Renal cortex interstitium (tissue), 11 donors: ENCODE measurements around the gene AVPR1B. TPM values are rescaled to one million over a fixed set of nuclear protein-coding genes. Genes with fewer than 3 reads are reported as not detected.

Experiments used
- DNase-seq, 11 donors: peaks; one replicate each; pipeline ENCODE4 v3.0.0-alpha.2; 2013; ENCODE audit warnings: low read depth in 9 of 11, low spot score in 4 of 11; ENCODE audit errors: extremely low read depth in 1 of 11
- polyA plus RNA-seq, 3 donors: library from polyadenylated mRNA; unstranded; fragments of 120-200 nt; gene quantifications; one replicate each; pipeline ENCODE4 v1.2.1, GENCODE V29; 2013; ENCODE audit not compliant: insufficient read length in 3 of 3

Gene AVPR1B
- polyA plus RNA-seq, 3 donors: 0.79 to 0.95 (median 0.85) TPM

GRCh38 chr1:206115791-206116190 is 1.4 kb downstream of the AVPR1B start:
- DNase-seq: no peak

GRCh38 chr1:206114692-206115640 is 2.2 kb downstream of the AVPR1B start:
- no peak for DNase-seq

- DNase-seq: no peak
Observed at GRCh38 chr1:206112600-206113301, 4.4 kb downstream of the AVPR1B start.

- no peak for DNase-seq
Observed at GRCh38 chr1:206111271-206111927, 5.8 kb downstream of the AVPR1B start.

- no peak for DNase-seq
Observed at GRCh38 chr1:206110820-206111219, 6.4 kb downstream of the AVPR1B start.

GRCh38 chr1:206110161-206110560 is 7.0 kb downstream of the AVPR1B start:
- no peak for DNase-seq

GRCh38 chr1:206109718-206110117 is 7.5 kb downstream of the AVPR1B start:
- no peak for DNase-seq

GRCh38 chr1:206108635-206109034 is 8.6 kb downstream of the AVPR1B start:
- no peak for DNase-seq

GRCh38 chr1:206107168-206107544 is 10.0 kb downstream of the AVPR1B start:
- DNase-seq: no peak

GRCh38 chr1:206106328-206107167 is 10.6 kb downstream of the AVPR1B start:
- peak; percentile 52 to 84 (median 70) for DNase-seq

GRCh38 chr1:206105464-206105995 is 11.7 kb downstream of the AVPR1B start:
- DNase-seq: no peak

- DNase-seq: no peak
Observed at GRCh38 chr1:206103979-206104378, 13.2 kb downstream of the AVPR1B start.

GRCh38 chr1:206102292-206102936 is 14.8 kb downstream of the AVPR1B start:
- DNase-seq: no peak

GRCh38 chr1:206101351-206102045 is 15.7 kb downstream of the AVPR1B start:
- DNase-seq: no peak

GRCh38 chr1:206100226-206100815 is 16.9 kb downstream of the AVPR1B start:
- no peak for DNase-seq

GRCh38 chr1:206098242-206098919 is 18.8 kb downstream of the AVPR1B start:
- DNase-seq: no peak

GRCh38 chr1:206097381-206097780 is 19.8 kb downstream of the AVPR1B start:
- no peak for DNase-seq
